GM12864 (cell line): ENCODE measurements around the gene RGL1.

Source experiments
- DNase-seq: peaks from one replicate; pipeline ENCODE4 v3.0.0-alpha.2; 2011; ENCODE audit warnings: low read depth
- H3K4me3 ChIP-seq: 2 replicates; pipeline ENCODE4 v1.5.1; 2011; ENCODE audit warnings: mild to moderate bottlenecking, low read depth, low read length, control low read depth
- CTCF ChIP-seq: IDR thresholded peaks from 2 replicates; pipeline ENCODE4 v1.5.1; 2011; ENCODE audit warnings: low read depth, mild to moderate bottlenecking, moderate library complexity, low read length, control low read depth, inconsistent platforms; ENCODE audit errors: missing control alignments

Gene RGL1

GRCh38 chr1:183958958-183959357 is 154.0 kb downstream of the RGL1 start:
- TF ChIP-seq CTCF: no peak
- no peak overlapping the region for H3K4me3 ChIP-seq
- no peak for DNase-seq

- no peak overlapping the region for H3K4me3 ChIP-seq
- no peak for TF ChIP-seq CTCF
- no peak for DNase-seq
Observed at GRCh38 chr1:183961132-183961531, 156.2 kb downstream of the RGL1 start.

GRCh38 chr1:183962903-183963302 is 158.0 kb downstream of the RGL1 start:
- DNase-seq: no peak
- H3K4me3 ChIP-seq: no peak overlapping the region
- no peak for TF ChIP-seq CTCF

GRCh38 chr1:183965726-183966125 is 160.8 kb downstream of the RGL1 start:
- no peak for TF ChIP-seq CTCF
- no peak overlapping the region for H3K4me3 ChIP-seq
- no peak for DNase-seq

- H3K4me3 ChIP-seq: no peak overlapping the region
- no peak for DNase-seq
Observed at GRCh38 chr1:183966487-183966886, 161.6 kb downstream of the RGL1 start.

GRCh38 chr1:183967914-183968313 is 163.0 kb downstream of the RGL1 start:
- DNase-seq: no peak
- no peak overlapping the region for H3K4me3 ChIP-seq
- no peak for TF ChIP-seq CTCF

More at GRCh38 chr1:183966487-183966886, 161.6 kb downstream of the RGL1 start:
- no peak for TF ChIP-seq CTCF

GRCh38 chr1:183968386-183968785 is 163.5 kb downstream of the RGL1 start:
- DNase-seq: no peak
- no peak for TF ChIP-seq CTCF
- H3K4me3 ChIP-seq: no peak overlapping the region
